ENCODE results near the gene CRISP2.
"Not testable (repeated sequence)": the region's sequence is repeated elsewhere in the genome, so short reads cannot be mapped to it uniquely, and the experiment has no call there.

CRISP2 gene

DNA sequence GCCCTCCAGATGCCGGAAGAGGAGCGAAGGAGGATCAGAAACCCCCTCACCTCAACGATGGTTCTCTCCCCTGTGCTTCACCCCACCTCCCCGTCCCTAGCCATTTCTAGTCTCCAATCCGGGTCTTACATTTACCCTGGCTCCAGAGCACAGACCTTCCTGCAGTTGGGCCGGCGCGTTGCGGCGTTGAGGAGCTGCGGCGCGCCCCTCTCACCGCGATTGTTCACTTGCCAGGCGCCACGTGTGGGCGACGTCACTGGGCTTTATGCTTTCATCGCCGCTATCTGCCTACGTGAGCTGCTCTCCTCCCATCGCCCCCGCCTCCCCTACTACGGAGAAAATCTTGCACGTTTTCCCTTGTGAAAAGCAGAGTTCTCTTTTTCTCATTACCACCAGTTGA, at the start of gene CRISP2:
CRISP2 (minus strand) TSS at position 198 of the 400 bp plus-strand sequence. CDS start 4,347 bp downstream, outside the sequence.
- DNase-seq: no peak

DNA sequence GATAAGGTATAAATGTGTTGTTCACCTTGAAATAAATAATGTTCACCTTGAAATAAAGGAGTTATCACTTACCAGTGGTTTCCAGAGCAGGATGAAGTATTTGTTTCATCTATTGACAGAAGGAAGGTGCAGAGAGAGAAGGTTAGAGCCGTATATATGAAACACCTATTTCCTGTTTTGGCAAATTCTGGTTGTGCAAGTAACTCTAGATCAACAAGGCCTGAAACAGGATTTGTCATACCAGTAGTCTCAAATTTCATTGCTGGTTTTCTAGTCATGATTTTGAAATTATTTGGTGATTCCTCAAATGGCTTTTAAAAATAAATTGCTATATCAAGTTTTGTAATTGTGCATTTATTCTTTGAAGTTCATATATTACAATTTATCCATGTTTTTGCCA, 30.9 kb upstream of the CRISP2 start, which contains the start of gene CRISP3:
CRISP3 (minus strand) TSS at position 130 of the 400 bp plus-strand sequence; CDS start at position 109, 21 bp downstream.
- no peak for DNase-seq

DNA sequence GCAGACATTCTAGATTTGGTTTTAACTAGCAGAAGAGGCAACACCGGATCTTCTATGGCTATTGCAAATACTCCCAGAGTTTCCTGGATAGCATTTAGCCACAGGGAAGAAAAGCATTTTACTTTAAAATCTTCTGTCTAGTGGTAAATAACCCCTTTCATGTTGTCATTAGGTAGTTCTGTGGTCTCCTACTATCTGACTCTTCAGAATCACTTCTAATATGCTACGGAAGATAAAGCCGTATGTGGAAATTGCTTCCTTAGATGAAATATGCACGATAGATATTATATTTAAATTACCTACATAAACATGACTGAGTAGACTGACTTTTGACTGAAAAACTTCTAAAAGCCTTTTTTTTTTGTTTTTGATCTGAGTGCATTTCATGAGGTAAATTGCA, 30.1 kb upstream of the CRISP2 start:
- DNase-seq: no peak

- DNase-seq: no peak
These were observed 26.1 kb upstream of the CRISP2 start for GRCh38 chr6:49739423-49739822.

- DNase-seq: no peak
These were observed 22.7 kb upstream of the CRISP2 start for GRCh38 chr6:49736017-49736508.

- DNase-seq: no peak
These were observed 20.3 kb upstream of the CRISP2 start for GRCh38 chr6:49733680-49734079.

GRCh38 chr6:49732781-49733180, 19.4 kb upstream of the CRISP2 start:
- DNase-seq: no peak

- no peak for DNase-seq
These were observed 16.9 kb upstream of the CRISP2 start for GRCh38 chr6:49730251-49730650.

- not testable (repeated sequence) for DNase-seq
These were observed 10.6 kb upstream of the CRISP2 start for GRCh38 chr6:49723917-49724316.

- no peak for DNase-seq
These were observed 8.0 kb upstream of the CRISP2 start for GRCh38 chr6:49721297-49721696.

DNA sequence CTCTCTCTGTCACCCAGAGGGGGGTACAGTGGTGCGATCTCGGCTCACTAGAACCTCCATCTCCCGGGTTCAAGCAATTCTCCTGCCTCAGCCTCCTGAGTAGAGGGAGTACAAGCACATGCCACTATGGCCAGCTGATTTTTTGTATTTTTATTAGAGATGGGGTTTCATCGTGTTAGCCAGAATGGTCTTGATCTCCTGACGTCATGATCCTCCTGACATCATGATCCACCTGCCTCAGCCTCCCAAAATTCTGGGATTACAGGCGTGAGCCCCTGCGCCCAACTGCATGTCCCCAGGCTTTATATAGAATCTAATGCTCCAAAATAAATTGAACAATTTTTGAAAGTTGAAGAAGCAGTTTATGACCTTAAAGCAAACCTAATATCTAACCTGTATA, 7.0 kb upstream of the CRISP2 start:
- no peak for DNase-seq

DNA sequence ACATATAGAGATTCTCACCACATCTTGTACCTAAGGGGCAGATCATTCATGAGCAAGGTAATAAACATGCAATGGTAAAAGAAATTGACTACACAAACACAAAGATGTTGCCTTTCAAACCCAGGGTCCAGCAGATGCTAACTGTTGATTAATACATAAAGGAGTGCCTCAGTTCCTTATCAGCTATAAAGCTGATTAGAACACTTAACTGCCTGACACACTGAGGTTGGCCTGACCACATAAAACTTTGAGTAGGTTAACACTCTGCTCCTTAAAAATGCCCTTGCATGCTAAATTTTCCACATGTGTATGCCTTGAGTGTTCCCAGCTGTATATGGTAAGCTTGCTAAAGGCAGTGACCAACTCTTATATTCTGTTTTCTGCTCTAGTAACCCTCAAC, 14.9 kb downstream of the CRISP2 start:
- no peak for DNase-seq

- DNase-seq: no peak
These were observed 19.8 kb downstream of the CRISP2 start for GRCh38 chr6:49693512-49693911.

- no peak for DNase-seq
These were observed 20.8 kb downstream of the CRISP2 start for GRCh38 chr6:49692534-49692933.

- DNase-seq: no peak
These were observed 36.6 kb downstream of the CRISP2 start for GRCh38 chr6:49676671-49677281.

DNA sequence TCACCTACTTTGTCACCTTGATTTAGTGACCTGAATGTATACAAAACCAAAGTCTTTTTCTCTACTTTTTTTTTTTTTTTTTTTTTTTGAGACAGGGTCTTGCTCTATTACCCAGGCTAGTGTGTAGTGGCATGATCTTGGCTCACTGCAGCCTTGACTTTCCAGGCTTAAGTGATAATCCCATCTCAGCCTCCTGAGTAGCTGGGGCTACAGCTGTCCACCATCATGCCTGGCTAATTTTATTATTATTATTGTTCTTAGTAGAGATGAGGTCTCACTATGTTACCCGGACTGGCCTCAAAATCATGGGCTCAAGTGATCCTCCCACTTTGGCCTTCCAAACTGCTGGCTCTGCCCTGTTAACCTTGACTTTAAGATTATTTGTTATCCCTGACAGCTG, 37.5 kb downstream of the CRISP2 start:
- DNase-seq: no peak

DNA sequence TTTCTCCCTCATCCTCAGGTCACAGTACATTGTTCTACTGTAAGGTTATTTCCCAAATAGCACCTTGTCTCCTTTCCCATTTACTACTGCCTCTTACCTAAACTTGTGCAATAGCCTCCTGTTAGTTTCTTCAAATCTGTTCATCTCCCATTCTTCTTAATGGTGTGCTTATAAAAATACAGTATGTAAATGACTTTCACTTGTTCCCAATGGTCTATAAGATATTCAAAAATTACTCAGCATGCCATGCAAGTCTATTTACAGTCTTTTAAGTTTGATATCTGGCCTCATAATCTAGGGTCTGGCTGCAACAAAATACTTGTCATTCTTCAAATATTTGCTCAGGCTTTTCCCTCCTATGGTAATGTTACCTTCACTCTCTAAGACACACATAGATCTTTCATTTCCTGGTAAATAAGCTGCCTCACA, 45.2 kb downstream of the CRISP2 start:
- no peak for DNase-seq

- DNase-seq: no peak
These were observed 46.2 kb downstream of the CRISP2 start for GRCh38 chr6:49666930-49667757.

DNA sequence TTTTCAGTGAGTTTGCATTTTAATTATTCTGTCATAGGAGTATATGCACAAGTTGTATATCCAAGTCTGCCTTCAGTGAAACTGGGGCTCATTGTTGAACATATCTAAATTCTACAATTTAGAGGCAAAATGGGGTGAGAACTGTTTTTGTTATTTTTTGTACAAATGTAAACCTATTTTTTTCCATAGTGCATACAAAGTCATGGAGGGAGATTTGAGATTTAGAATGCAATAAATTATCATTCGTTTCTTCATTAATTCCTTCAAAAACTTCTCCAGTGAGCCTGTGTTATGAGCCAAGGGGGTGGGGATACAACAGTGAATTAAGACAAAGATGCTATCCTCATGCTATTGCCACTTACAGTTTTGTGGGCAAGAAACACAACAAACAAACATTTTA, 46.9 kb downstream of the CRISP2 start:
- no peak for DNase-seq

DNA sequence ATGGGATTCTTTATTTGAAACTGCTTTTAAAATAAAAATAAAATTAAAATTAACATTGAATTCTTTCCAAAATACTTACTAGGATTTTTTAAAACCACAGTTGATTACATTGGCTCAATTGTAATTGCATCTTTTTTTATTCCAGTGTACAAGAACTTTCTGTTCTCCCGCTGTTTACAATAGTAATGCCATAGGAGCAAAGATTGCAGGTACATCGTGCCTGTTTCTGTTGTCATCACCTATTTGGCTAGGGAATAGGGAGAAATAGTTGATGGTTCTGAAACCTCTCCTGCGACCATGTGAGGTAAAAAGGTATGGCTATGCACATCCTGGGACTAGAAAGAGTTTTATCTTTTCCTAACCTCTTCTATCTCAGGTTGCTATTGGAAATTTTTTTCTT, 48.5 kb downstream of the CRISP2 start:
- DNase-seq: no peak

- DNase-seq: not testable (repeated sequence)
These were observed 49.3 kb downstream of the CRISP2 start for GRCh38 chr6:49664054-49664453.

DNA sequence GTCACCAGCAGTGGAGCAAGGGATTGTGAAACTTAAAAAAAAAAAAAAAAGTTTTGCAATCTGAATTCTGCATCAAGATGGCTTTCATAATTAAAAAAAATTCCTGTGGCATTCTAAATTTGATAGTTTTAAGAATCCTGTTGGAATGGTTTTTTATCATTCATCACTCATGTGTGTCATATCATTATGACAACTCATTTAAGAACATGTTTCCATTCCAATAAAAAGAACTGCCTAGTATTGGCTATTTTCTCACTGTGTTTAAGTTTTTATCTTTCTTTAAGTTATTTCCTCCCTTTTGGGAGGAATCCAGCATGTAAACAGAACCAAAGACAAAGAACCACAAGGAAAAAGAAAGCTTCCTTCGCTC, 50.5 kb downstream of the CRISP2 start:
- no peak for DNase-seq

GRCh38 chr6:49662231-49662891, 51.0 kb downstream of the CRISP2 start:
- DNase-seq: no peak

GRCh38 chr6:49653942-49654341, 59.4 kb downstream of the CRISP2 start:
- DNase-seq: no peak
